GM12878 (cell line): ENCODE measurements around the gene CLASP1. TPM values are rescaled to one million over a fixed set of nuclear protein-coding genes. Genes with fewer than 3 reads are reported as not detected.

Source experiments
- ATAC-seq: fragments of 200-7000 bp; cut with Tn5 transposase; 3 replicates; pipeline ENCODE4 v1.9.1; 2020; ENCODE audit warnings: mild to moderate bottlenecking, moderate library complexity
- BruUV-seq: library from RNA; stranded (reverse); fragments of 400-500 nt; replicated peaks from 2 replicates; lab custom pipeline; 2021; lab: Mats Ljungman, UMichigan
- CTCF ChIA-PET: fragments of 300-600 bp; sonication (Branson Sonifier 250); formaldehyde crosslinking; extraction: SDS; loops from one replicate; lab custom pipeline; 2021; ENCODE audit warnings: inconsistent platforms; lab: Yijun Ruan, JAX
- POLR2A ChIA-PET: fragments of 350-600 bp; formaldehyde crosslinking; extraction: SDS; loops from one replicate; lab custom pipeline; 2021; ENCODE audit warnings: inconsistent platforms; lab: Charles Lee
- RAD21 ChIA-PET: fragments of 300-600 bp; sonication (Branson Sonifier 250); formaldehyde crosslinking; loops from one replicate; lab custom pipeline; 2023; ENCODE audit warnings: antibody characterized with exemption; ENCODE audit not compliant: unreplicated experiment; lab: Charles Lee
- SMC1A ChIA-PET: fragments of 300-600 bp; sonication (Branson Sonifier 250); formaldehyde crosslinking; loops from one replicate; lab custom pipeline; 2023; ENCODE audit not compliant: unreplicated experiment, uncharacterized antibody; lab: Charles Lee
- DNase-seq: peaks from one replicate; pipeline ENCODE4 v3.0.0-alpha.2; 2011; ENCODE audit warnings: low read depth, low spot score
- FAIRE-seq: peaks from 3 replicates; lab custom pipeline; 2011; peaks lifted over from hg19 to GRCh38; lab: Jason Lieb, UNC
- H2AFZ ChIP-seq: 2 replicates; pipeline ENCODE4 v1.6.0; 2011; ENCODE audit warnings: low read depth, low read length, control low read depth; ENCODE audit not compliant: control insufficient read depth
- H3K27ac ChIP-seq: 2 replicates; pipeline ENCODE4 v1.5.1; 2011; ENCODE audit warnings: control low read depth; ENCODE audit not compliant: control insufficient read depth, insufficient read depth
- H3K27me3 ChIP-seq, 2 experiments: replicated peaks in 1 of 2; 2 replicates each; pipeline versions ENCODE4 v1.6.0 to v1.6.1; 2011; ENCODE audit warnings: low read length in 1 of 2; ENCODE audit not compliant: control insufficient read depth in 2 of 2, insufficient read depth in 2 of 2
- H3K36me3 ChIP-seq, 2 experiments: 2 replicates each; pipeline ENCODE4 v1.5.1; 2011; ENCODE audit warnings: low read length in 1 of 2; ENCODE audit not compliant: control insufficient read depth in 2 of 2, insufficient read depth in 2 of 2
- H3K4me1 ChIP-seq: 2 replicates; pipeline ENCODE4 v1.6.1; 2011; ENCODE audit warnings: mild to moderate bottlenecking, low read length, moderate library complexity, mixed read lengths; ENCODE audit not compliant: control insufficient read depth, insufficient read depth
- H3K4me2 ChIP-seq: 2 replicates; pipeline ENCODE4 v1.6.0; 2011; ENCODE audit warnings: control low read depth; ENCODE audit not compliant: control insufficient read depth, insufficient read depth
- H3K4me3 ChIP-seq: fragments of 200-600 bp; sonication (generic); 2 replicates; pipeline ENCODE4 v1.5.1; 2016
- H3K79me2 ChIP-seq: 2 replicates; pipeline ENCODE4 v1.6.0; 2011; ENCODE audit warnings: low read length; ENCODE audit not compliant: control insufficient read depth, insufficient read depth
- H3K9ac ChIP-seq: 2 replicates; pipeline ENCODE4 v1.8.0; 2011; ENCODE audit warnings: low read length, control low read depth, mixed read lengths; ENCODE audit not compliant: control insufficient read depth, insufficient read depth
- H3K9me3 ChIP-seq: replicated peaks from 3 replicates; pipeline ENCODE4 v1.5.1; 2011; ENCODE audit warnings: mild to moderate bottlenecking, low read length; ENCODE audit not compliant: control insufficient read depth, insufficient read depth
- H4K20me1 ChIP-seq: 2 replicates; pipeline ENCODE4 v1.6.0; 2011; ENCODE audit not compliant: control insufficient read depth, insufficient read depth
- ATF7 ChIP-seq: fragments of 450-650 bp; IDR thresholded peaks from 2 replicates; pipeline ENCODE4 v1.6.1; 2016; ENCODE audit warnings: low read depth, mild to moderate bottlenecking
- BMI1 ChIP-seq: fragments of 450-650 bp; IDR thresholded peaks from 2 replicates; pipeline ENCODE4 v1.6.1; 2016; ENCODE audit warnings: mild to moderate bottlenecking, moderate library complexity, borderline replicate concordance
- DPF2 ChIP-seq: fragments of 450-650 bp; IDR thresholded peaks from 2 replicates; pipeline ENCODE4 v1.6.1; 2017; ENCODE audit warnings: mild to moderate bottlenecking
- EZH2 ChIP-seq: IDR thresholded peaks from 2 replicates; pipeline ENCODE4 v1.6.1; 2012; ENCODE audit warnings: low read depth, mild to moderate bottlenecking, control low read depth, inconsistent platforms, low read length, borderline replicate concordance; ENCODE audit not compliant: control insufficient read depth
- HDAC6 ChIP-seq: fragments of 200-600 bp; sonication (generic); IDR thresholded peaks from one replicate; pipeline ENCODE4 v1.8.0; 2017; ENCODE audit warnings: antibody characterized with exemption; ENCODE audit not compliant: unreplicated experiment
- HDGF ChIP-seq: fragments of 450-650 bp; IDR thresholded peaks from 2 replicates; pipeline ENCODE4 v1.6.1; 2016; ENCODE audit warnings: antibody characterized with exemption
- MAX ChIP-seq: IDR thresholded peaks from 2 replicates; pipeline ENCODE4 v1.6.1; 2012; ENCODE audit warnings: low read depth, low read length, improper control_type of control experiment
- MEF2B ChIP-seq: fragments of 450-650 bp; IDR thresholded peaks from 2 replicates; pipeline ENCODE4 v1.6.1; 2018; ENCODE audit warnings: mild to moderate bottlenecking, moderate library complexity; ENCODE audit not compliant: partially characterized antibody, poor library complexity, severe bottlenecking
- MTA2 ChIP-seq: fragments of 450-650 bp; IDR thresholded peaks from 2 replicates; pipeline ENCODE4 v1.6.1; 2016; ENCODE audit warnings: low read depth, mild to moderate bottlenecking, moderate library complexity
- MTA3 ChIP-seq: IDR thresholded peaks from 2 replicates; pipeline ENCODE4 v1.6.1; 2012; ENCODE audit warnings: low read length, inconsistent platforms, borderline replicate concordance
- NR2F1 ChIP-seq: fragments of 450-650 bp; conservative IDR thresholded peaks from 2 replicates; pipeline ENCODE4 v1.6.1; 2017; ENCODE audit warnings: mild to moderate bottlenecking
- PAX8 ChIP-seq: fragments of 450-650 bp; IDR thresholded peaks from 2 replicates; pipeline ENCODE4 v1.6.1; 2017; ENCODE audit warnings: mild to moderate bottlenecking, moderate library complexity
- STAT3 ChIP-seq: IDR thresholded peaks from 2 replicates; pipeline ENCODE4 v1.6.1; 2011; ENCODE audit warnings: low read depth, low read length, improper control_type of control experiment
- ZNF207 ChIP-seq: fragments of 450-650 bp; IDR thresholded peaks from 2 replicates; pipeline ENCODE4 v1.6.1; 2014; ENCODE audit warnings: antibody characterized with exemption, mild to moderate bottlenecking, borderline replicate concordance
- ZNF274 ChIP-seq: IDR thresholded peaks from one replicate; pipeline ENCODE4 v1.8.0; 2011; ENCODE audit not compliant: insufficient read length, insufficient read depth
- WGBS: methylation state at CpG from one replicate; pipeline ENCODE4 v1.1.6; 2016; ENCODE audit warnings: low lambda C conversion rate; ENCODE audit not compliant: insufficient replicate concordance, insufficient coverage; ENCODE audit errors: missing lambda C conversion rate; 5-methylcytosine and 5-hydroxymethylcytosine counted together
- in situ Hi-C: fragments of 300-500 bp; cut with MboI; formaldehyde crosslinking; loops from 9 replicates; pipeline ENCODE4 v1.14.3; 2018; ENCODE audit warnings: mixed read lengths
- intact Hi-C: fragments of 100-400 bp; cut with micrococcal nuclease; formaldehyde crosslinking; loops from one replicate; pipeline ENCODE4 v1.14.2; 2022; ENCODE audit not compliant: unreplicated experiment
- polyA plus RNA-seq, 11 experiments: library from polyadenylated mRNA; depleted of rRNA in 4 of 11; unstranded in 6 of 11; stranded (reverse) in 5 of 11; fragments of >200 nt; fragmentation: Nextera tagmentation in 4 of 11; fragmentation: Illumina TruSeq in 1 of 11; extraction: Ambion mirVana in 4 of 11; extraction: Trizol in 1 of 11; gene quantifications; 1 replicate in 1 of 11; 2 replicates in 10 of 11; pipeline versions ENCODE4 v1.2.1 to v1.2.3, GENCODE V29; 2011 to 2016; ENCODE audit warnings: inconsistent platforms in 2 of 11, missing spikeins in 2 of 11, low read depth in 1 of 11
- total RNA-seq, 4 experiments: library from RNA; depleted of rRNA in 3 of 4; stranded (reverse); fragments of >200 nt in 3 of 4; fragmentation: Illumina TruSeq in 1 of 4; extraction: Trizol in 1 of 4; gene quantifications; 2 replicates each; pipeline versions ENCODE4 v1.2.1 to v1.2.3, GENCODE V29; 2013 to 2021
- TF ChIP-seq, protein P1 (sequence below): fragments of 150-350 bp; IDR thresholded peaks from 2 replicates; pipeline ENCODE4 v1.6.1; 2014; ENCODE audit warnings: mild to moderate bottlenecking, low read depth, low read length

CLASP1 gene
- total and polyA plus RNA-seq, 10 of the 15 experiments (the other 5 are each of a cell fraction or from before 2014, with no cell fraction given) = 1.4 to 62.4 (median 32.9) TPM

- CTCF ChIA-PET = interaction anchor here (0.7 to 1.3 kb wide), 3 partner anchors 19 to 166 kb away, joined by 3 to 5 read pairs (median 3); no protein-coding TSS in a partner anchor
- ATAC-seq (no peak), FAIRE-seq (peak; percentile 7), DNase-seq (no peak)
- intact Hi-C loops (no loop called here), in situ Hi-C loops (no loop called here)
- H3K9ac ChIP-seq = no peak overlapping the region
- H3K36me3 ChIP-seq = peaks cover 3 to 15% of the 10 kb centered on the region in 2 experiments; a peak in 3 of 4 replicates
- no peaks in the 10 kb centered on the region for H3K27me3 ChIP-seq
- no peak for TF ChIP-seq ZNF207
- POLR2A ChIA-PET = interaction anchor here (0.5 to 0.6 kb wide), 2 partner anchors 51 to 170 kb away, joined by 3 to 4 read pairs; no protein-coding TSS in a partner anchor
- H2AFZ ChIP-seq = no peak overlapping the region
- H3K79me2 ChIP-seq = no peaks in the 10 kb centered on the region
- no peaks in the 10 kb centered on the region for H4K20me1 ChIP-seq
- WGBS = 94% methylated on average over 8 of the region's 8 CpGs
- SMC1A ChIA-PET = interaction anchor here (1.1 to 2.0 kb wide), 4 partner anchors 13 to 30 kb away, joined by 3 to 7 read pairs (median 4); no protein-coding TSS in a partner anchor
- no TSS peak for BruUV-seq
- H3K4me3 ChIP-seq = no peak overlapping the region
- RAD21 ChIA-PET = no interaction called here
- no peak overlapping the region for H3K27ac ChIP-seq
- no peak overlapping the region for H3K4me2 ChIP-seq
- H3K9me3 ChIP-seq = no peaks in the 10 kb centered on the region
- H3K4me1 ChIP-seq = no peaks in the 10 kb centered on the region
These were observed 220.0 kb downstream of the CLASP1 start for GRCh38 chr2:121429119-121429903.

DNA sequence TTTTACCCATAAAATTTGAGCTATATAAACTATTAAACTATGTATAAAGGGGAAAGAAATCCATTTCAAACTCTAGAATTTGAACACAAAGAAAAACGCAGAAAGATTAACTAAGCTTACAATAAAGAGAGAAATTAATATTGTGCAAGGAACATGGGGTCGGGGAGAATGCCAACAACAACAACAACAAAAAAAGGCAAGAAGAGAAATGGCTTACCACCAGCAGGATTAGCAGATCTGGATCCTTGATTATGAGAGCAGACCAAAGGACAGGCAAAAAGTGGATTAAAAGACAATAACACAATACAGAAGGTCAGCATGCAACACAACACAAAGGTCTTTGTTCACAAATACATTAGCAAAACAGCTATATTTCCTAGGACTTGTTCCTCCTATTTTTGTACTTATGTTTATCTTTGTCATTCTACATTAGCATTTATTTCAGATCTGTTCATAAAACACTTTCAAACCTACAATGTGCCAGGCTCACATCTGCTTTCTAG, 222.0 kb downstream of the CLASP1 start:
- no TSS peak for BruUV-seq
- no peaks in the 10 kb centered on the region for H3K9me3 ChIP-seq
- intact Hi-C loops (no loop called here), in situ Hi-C loops (no loop called here)
- ChIA-PET POLR2A (interaction anchor here (0.6 kb wide), 1 partner anchor 185 kb away, joined by 3 read pairs; no protein-coding TSS in a partner anchor), RAD21 (no interaction called here), SMC1A (interaction anchor here (1.7 kb wide), 1 partner anchor 31 kb away, joined by 3 read pairs; no protein-coding TSS in a partner anchor), CTCF (interaction anchor here (0.6 to 1.6 kb wide), 3 partner anchors 25 to 93 kb away, joined by 3 to 4 read pairs (median 3); no protein-coding TSS in a partner anchor)
- ATAC-seq = no peak
- DNase-seq = no peak
- no peak overlapping the region for H3K4me3 ChIP-seq
- no peak overlapping the region for H3K4me2 ChIP-seq
- no peaks in the 10 kb centered on the region for H3K27me3 ChIP-seq
- H2AFZ ChIP-seq = no peak overlapping the region
- WGBS = 97% methylated on average over 2 of the region's 2 CpGs
- no peak for FAIRE-seq
- no peaks in the 10 kb centered on the region for H3K4me1 ChIP-seq
- no peaks in the 10 kb centered on the region for H4K20me1 ChIP-seq
- peaks cover 3 to 15% of the 10 kb centered on the region in 2 experiments; a peak in 3 of 4 replicates for H3K36me3 ChIP-seq
- no peak overlapping the region for H3K9ac ChIP-seq
- H3K79me2 ChIP-seq = no peaks in the 10 kb centered on the region
- H3K27ac ChIP-seq = no peak overlapping the region
- TF ChIP-seq EZH2 (no peak), HDGF (no peak), PAX8 (no peak), NR2F1 (no peak), MTA3 (no peak), MAX (no peak), STAT3 (no peak), HDAC6 (no peak), MTA2 (no peak), DPF2 (no peak), MEF2B (no peak), ZNF274 (no peak), ATF7 (no peak), BMI1 (no peak)
- TF ChIP-seq, protein P1, sequence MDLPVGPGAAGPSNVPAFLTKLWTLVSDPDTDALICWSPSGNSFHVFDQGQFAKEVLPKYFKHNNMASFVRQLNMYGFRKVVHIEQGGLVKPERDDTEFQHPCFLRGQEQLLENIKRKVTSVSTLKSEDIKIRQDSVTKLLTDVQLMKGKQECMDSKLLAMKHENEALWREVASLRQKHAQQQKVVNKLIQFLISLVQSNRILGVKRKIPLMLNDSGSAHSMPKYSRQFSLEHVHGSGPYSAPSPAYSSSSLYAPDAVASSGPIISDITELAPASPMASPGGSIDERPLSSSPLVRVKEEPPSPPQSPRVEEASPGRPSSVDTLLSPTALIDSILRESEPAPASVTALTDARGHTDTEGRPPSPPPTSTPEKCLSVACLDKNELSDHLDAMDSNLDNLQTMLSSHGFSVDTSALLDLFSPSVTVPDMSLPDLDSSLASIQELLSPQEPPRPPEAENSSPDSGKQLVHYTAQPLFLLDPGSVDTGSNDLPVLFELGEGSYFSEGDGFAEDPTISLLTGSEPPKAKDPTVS = no peak
